A549 (cell line): ENCODE results near the gene ATP11A.

Experiments used
- BHLHE40 ChIP-seq: IDR thresholded peaks from 2 replicates; pipeline ENCODE4 v1.6.1; 2012; ENCODE audit warnings: low read depth, low read length, inconsistent platforms
- TF ChIP-seq, protein P1 (sequence below): fragments of >200 bp; sonication (Bioruptor Twin); formaldehyde crosslinking; IDR thresholded peaks from 3 replicates; pipeline ENCODE4 v1.5.1; 2016

DNA sequence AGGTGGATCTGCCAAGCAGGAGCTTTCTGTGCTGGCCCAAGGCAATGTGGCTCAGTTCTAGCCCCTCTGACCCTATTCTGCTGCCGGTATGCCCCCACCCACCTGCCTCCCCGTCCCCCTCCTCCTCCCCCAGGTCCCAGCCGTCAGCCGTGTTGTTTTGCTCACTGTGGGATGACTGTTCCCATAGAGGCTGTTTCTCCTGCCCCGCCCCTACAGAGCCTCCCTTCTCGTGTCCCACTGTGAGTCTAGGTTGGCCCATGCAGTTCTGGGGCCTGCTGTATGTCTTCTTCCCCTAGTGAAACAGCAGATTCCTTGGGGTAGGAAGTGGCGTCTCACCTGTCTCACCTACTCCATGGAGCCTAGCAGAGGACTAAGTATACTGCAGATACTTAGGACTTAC, 48.8 kb downstream of the ATP11A start:
- TF ChIP-seq, protein P1, sequence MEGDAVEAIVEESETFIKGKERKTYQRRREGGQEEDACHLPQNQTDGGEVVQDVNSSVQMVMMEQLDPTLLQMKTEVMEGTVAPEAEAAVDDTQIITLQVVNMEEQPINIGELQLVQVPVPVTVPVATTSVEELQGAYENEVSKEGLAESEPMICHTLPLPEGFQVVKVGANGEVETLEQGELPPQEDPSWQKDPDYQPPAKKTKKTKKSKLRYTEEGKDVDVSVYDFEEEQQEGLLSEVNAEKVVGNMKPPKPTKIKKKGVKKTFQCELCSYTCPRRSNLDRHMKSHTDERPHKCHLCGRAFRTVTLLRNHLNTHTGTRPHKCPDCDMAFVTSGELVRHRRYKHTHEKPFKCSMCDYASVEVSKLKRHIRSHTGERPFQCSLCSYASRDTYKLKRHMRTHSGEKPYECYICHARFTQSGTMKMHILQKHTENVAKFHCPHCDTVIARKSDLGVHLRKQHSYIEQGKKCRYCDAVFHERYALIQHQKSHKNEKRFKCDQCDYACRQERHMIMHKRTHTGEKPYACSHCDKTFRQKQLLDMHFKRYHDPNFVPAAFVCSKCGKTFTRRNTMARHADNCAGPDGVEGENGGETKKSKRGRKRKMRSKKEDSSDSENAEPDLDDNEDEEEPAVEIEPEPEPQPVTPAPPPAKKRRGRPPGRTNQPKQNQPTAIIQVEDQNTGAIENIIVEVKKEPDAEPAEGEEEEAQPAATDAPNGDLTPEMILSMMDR, result no peak
- TF ChIP-seq BHLHE40, result no peak
